ENCODE measurements around the gene PLCB4. TPM values are rescaled to one million over a fixed set of nuclear protein-coding genes. Genes with fewer than 3 reads are reported as not detected.
A peak's percentile ranks its signal among the peaks of the same experiment; 100 is the strongest.

Gene PLCB4
- total RNA-seq, 1 donor from 2014 or later, result 549 TPM

- no peak for DNase-seq (ENCODE audit: low read depth)
Observed at GRCh38 chr20:9321007-9321406, 252.1 kb downstream of the PLCB4 start.

GRCh38 chr20:9322661-9323060 is 253.8 kb downstream of the PLCB4 start:
- DNase-seq (ENCODE audit: low read depth), result no peak

DNA sequence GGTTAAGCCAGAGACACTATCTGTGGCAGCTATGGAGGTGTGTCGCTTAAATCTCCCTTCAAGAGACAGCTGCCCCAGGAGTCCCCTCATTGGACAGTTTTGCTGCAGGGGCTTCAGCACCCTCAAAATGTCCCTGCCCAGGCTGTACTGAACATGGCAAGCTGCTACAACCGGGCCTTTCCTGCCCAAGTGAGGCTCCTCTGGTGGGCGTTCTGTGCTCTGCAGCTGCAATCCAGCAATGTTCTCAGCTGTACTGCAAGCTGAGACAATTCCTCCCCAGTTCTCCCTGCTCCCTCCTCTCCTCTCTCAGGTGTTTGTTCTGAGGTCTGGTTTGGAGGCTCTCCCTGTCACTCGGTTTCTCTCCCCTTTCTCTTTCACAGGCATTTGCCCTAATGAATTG is 254.7 kb downstream of the PLCB4 start:
- DNase-seq (ENCODE audit: low read depth), result no peak

GRCh38 chr20:9329355-9330101 is 260.6 kb downstream of the PLCB4 start:
- DNase-seq (ENCODE audit: low read depth), result peak; percentile 43

DNA sequence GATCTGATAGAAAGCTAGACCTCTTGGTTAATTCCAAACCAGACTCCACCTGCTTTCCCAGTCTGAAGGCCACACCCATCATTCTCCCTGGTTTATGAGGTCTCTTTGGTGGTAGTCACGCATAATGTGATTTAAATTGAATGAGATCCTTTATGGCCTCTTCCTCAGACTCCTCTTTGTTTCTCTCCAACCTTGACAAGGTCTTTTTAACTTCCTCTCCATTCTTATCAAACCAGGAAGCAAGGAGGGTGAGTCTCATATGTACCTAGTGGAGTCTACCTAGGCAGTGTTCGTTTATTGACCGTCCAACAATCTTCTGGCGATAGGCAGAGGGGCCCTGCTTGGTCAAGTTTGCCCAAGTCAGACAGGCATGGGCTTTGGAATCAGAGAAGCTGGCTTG is 261.3 kb downstream of the PLCB4 start:
- DNase-seq (ENCODE audit: low read depth), result peak; percentile 27

GRCh38 chr20:9331707-9332435 is 263.0 kb downstream of the PLCB4 start:
- DNase-seq (ENCODE audit: low read depth), result peak; percentile 53

DNA sequence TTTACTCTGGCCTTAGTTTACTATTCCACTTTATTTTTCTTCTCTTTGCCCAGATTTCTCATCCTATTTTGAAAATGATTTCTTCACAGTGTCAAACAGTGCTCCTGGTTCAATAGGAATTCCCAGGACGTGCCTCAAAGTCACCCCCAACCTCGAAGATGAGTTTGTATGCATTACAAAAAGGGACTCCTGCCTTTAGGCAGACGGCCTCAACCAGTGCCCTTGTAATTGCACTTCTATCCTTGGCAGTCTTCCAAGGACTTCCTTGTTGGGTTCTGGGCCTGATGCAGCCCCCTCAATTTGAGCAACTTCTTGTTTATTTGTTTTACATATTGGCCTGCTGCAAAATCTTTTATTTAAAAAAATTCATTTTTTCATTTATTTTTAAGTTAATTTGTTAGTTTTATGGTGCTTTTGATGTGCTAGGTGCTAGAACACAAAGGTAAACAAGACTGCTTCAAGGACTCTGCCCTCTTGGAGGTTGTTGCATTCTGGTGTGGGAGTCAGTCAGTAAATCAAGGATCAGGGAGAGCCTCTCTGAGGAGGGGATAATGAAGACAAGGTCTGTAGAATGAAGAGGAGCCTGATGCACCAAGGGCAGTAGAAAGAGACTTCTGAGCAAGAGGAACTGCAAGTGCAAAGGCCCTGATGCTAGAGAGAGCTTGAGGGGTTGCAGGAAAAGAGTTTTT is 264.0 kb downstream of the PLCB4 start:
- DNase-seq (ENCODE audit: low read depth), result no peak

- DNase-seq (ENCODE audit: low read depth), result no peak
Observed at GRCh38 chr20:9334866-9335265, 266.0 kb downstream of the PLCB4 start.

DNA sequence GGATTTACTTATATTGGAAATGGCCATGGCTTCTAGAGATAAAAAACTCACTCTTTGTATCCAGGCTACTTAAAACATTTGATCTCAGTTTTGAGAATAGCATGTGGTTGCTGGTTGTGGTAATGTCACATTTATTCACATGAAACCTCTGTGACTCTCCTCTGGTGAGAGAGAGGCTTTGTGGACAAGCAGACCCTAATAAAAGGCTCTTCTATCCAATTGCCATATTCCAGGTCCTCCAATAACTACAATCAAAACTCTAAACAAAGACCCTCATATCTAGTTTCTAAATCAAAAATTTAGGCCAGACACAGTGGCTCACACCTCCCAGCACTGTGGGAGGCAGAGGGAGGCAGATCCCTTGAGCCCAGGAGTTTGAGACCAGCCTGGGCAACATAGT is 269.2 kb downstream of the PLCB4 start:
- no peak for DNase-seq (ENCODE audit: low read depth)

DNA sequence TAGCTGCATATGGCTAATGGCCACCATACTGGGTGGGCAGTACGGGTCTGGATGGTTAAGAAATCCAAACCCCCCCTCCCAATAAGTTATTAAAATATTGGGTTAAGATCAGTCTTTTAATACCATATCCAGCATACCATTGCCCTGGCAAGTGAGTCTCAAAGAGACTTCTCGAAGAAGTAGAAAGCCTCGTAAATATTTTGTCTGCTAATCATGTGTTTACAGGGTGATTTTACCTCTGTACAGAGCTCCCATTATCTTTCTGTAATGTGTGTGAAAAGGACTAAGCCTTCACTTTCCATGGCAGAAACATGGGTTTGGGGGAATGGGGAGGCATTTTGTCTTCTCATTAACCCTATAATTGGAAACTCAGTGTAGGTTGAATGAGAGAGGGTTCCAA is 270.8 kb downstream of the PLCB4 start:
- no peak for DNase-seq (ENCODE audit: low read depth)

GRCh38 chr20:9342651-9343050 is 273.8 kb downstream of the PLCB4 start:
- DNase-seq (ENCODE audit: low read depth), result no peak

DNA sequence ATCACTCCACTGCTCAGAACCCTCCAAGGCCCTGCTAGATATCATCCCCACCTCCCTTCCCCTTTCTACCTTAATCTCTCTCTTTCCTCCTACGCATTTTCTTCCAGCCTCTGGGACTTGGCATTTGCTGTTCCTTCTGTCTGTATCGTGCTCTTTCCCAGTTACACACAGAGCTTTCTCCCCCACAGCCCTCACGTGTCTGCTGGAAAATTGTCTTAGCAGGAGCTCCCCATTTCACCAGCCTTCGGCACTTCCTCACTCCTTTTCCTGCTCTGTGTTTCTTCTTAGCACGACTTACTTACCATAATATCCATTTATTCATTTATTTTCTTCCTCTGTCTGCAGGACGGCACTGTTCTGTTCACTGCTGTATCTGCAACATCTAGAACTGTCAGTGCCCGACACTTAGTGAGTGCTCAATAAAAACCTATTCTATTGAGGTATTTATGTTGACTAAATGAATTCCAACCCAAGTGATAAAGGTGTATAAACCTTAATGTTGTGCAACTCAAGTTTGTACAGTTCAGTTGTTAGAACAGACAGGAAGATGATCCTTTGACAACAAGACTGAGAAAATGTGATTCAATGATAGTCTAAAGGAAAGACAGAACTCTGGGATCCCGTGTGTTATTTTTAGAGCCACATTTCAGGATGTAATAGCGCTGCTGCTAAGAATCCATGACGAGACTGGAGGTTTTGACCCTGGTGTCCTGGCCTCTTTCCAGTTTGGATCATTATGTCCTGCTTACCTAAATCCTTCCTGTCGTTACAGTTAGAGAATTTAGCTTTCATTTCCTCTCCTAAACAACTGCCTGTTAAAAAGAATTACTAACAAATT is 275.4 kb downstream of the PLCB4 start:
- peak; percentile 72 for DNase-seq (ENCODE audit: low read depth)

DNA sequence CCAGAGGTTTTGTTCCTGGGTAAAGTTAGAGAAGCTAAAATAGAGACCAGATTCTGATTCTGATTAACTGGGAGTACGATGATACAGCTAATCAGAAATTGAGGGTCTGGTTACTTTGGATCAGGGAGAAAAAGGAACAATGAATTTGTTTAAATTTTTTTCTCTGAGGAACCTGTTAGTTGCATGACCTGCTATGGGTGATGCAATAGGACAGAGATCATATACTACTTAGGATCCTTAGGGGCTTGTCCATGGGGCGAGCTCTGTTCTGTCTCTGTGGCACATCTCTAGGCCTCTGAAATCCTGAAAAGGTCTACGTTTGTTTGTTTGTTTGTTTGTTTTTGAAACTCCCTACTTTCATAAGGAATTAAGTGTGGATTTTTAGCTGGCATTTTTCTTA is 279.4 kb downstream of the PLCB4 start:
- no peak for DNase-seq (ENCODE audit: low read depth)

DNA sequence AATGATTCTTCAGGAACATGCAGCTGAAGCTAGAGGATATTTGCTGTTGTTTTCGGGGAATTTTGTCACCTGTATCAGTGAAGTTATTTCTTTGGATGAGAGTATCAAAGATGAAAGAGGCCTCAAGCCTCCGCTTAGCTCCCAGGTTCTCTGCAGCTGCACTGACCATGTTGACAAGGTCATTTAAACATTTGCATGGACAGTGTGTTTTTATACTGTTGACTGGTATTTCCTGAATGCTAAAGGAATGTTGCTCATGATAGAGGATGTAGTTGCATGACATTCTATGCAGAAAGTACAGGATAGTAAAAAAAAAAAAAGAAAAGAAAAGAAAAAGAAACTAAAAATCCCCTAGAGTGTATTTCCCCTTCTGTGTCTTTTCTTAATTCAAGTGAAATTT is 279.9 kb downstream of the PLCB4 start:
- DNase-seq (ENCODE audit: low read depth), result no peak

- DNase-seq (ENCODE audit: low read depth), result no peak
Observed at GRCh38 chr20:9349249-9349648, 280.4 kb downstream of the PLCB4 start.

GRCh38 chr20:9352739-9353138 is 283.9 kb downstream of the PLCB4 start:
- no peak for DNase-seq (ENCODE audit: low read depth)

- DNase-seq (ENCODE audit: low read depth), result no peak
Observed at GRCh38 chr20:9353180-9353915, 284.5 kb downstream of the PLCB4 start.

- DNase-seq (ENCODE audit: low read depth), result peak; percentile 37
Observed at GRCh38 chr20:9353916-9354276, 285.0 kb downstream of the PLCB4 start.

DNA sequence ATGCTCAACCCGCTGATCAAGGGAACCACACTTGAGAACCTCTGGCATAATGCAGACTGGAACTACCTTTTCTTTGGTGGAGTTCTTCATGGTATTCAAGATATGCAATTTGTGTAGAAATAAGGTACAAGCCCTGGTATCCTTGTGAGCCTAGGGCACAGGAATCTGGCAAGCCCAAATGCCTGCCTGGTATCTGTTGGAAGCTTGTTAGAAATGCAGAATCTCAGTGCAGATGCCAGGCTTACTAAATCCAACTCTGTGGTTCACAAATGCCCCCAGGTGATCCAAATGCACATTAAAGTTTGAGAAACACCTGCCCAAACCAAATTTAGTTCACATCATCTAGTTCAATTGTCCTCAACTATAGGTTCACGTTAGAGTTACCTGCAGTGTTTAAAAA is 285.7 kb downstream of the PLCB4 start:
- DNase-seq (ENCODE audit: low read depth), result no peak

DNA sequence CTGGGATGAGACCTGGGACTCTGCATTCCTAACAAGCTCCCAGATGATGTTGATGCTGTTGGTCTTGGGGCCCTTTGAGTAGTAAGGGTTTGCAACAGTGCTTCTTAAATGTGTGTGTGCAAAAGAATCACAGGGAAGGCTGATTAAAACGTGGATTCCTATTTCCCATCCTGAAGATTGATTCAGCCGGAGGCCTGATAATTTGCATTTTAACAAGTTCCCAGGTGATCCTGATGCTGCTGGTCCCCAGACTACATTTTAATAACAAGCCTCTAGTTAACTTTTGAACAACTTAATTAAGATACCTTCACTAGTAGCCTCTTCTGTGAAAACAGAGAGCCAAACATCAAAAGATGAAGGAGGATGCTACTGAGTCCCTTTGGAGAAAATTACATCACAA is 289.1 kb downstream of the PLCB4 start:
- DNase-seq (ENCODE audit: low read depth), result no peak

GRCh38 chr20:9359561-9360308 is 290.8 kb downstream of the PLCB4 start:
- peak; percentile 70 for DNase-seq (ENCODE audit: low read depth)

All from renal cortical epithelial cell (primary cell).